PC-3 (cell line): ENCODE results near the gene CORO2A.

Experiments
- CTCF ChIP-seq: fragments of 300-600 bp; sonication (generic); conservative IDR thresholded peaks from 2 replicates; pipeline ENCODE4 v1.5.1; 2017; ENCODE audit warnings: antibody characterized with exemption, low read depth, mild to moderate bottlenecking, low read length
- EZH2 ChIP-seq: fragments of 300-600 bp; sonication (generic); IDR thresholded peaks from one replicate; pipeline ENCODE4 v1.6.1; 2017; ENCODE audit warnings: antibody characterized with exemption, mild to moderate bottlenecking, low read length; ENCODE audit not compliant: unreplicated experiment
- EZH2phosphoT487 ChIP-seq: fragments of 300-600 bp; sonication (generic); IDR thresholded peaks from 2 replicates; pipeline ENCODE4 v1.6.1; 2018; ENCODE audit warnings: mild to moderate bottlenecking, antibody characterized with exemption, low read length, borderline replicate concordance

GRCh38 chr9:98216391-98216790, 24.0 kb upstream of the CORO2A start:
- no peak for TF ChIP-seq CTCF
- TF ChIP-seq EZH2phosphoT487 = no peak
- no peak for TF ChIP-seq EZH2
